Parathyroid adenoma (tissue), 2 donors: Measurements from ENCODE around the gene PRKG1.

Experiments
- H2AFZ ChIP-seq: fragments of 300-600 bp; sonication (generic); one replicate; pipeline ENCODE4 v1.7.0; 2017; ENCODE audit warnings: antibody characterized with exemption, mild to moderate bottlenecking
- H3K27ac ChIP-seq: fragments of 300-600 bp; sonication (generic); one replicate; pipeline ENCODE4 v1.7.0; 2017
- H3K27me3 ChIP-seq: fragments of 300-600 bp; sonication (generic); one replicate; pipeline ENCODE4 v1.7.0; 2017; ENCODE audit warnings: low read length; ENCODE audit not compliant: control insufficient read depth, insufficient read depth
- H3K36me3 ChIP-seq: fragments of 300-600 bp; sonication (generic); one replicate; pipeline ENCODE4 v1.7.0; 2017; ENCODE audit warnings: low read length; ENCODE audit not compliant: control insufficient read depth, insufficient read depth
- H3K4me1 ChIP-seq: fragments of 300-600 bp; sonication (generic); one replicate; pipeline ENCODE4 v1.7.0; 2017; ENCODE audit warnings: control low read depth
- H3K4me2 ChIP-seq: fragments of 300-600 bp; sonication (generic); one replicate; pipeline ENCODE4 v1.7.0; 2017; ENCODE audit warnings: low read length
- H3K4me3 ChIP-seq: fragments of 300-600 bp; sonication (generic); one replicate; pipeline ENCODE4 v1.7.0; 2017; ENCODE audit warnings: low read depth, low read length
- H3K79me2 ChIP-seq: fragments of 300-600 bp; sonication (generic); one replicate; pipeline ENCODE4 v1.7.0; 2017; ENCODE audit warnings: control low read depth
- H3K9ac ChIP-seq: fragments of 300-600 bp; sonication (generic); one replicate; pipeline ENCODE4 v1.7.0; 2017; ENCODE audit warnings: mild to moderate bottlenecking
- H3K9me3 ChIP-seq: fragments of 300-600 bp; sonication (generic); one replicate; pipeline ENCODE4 v1.7.0; 2017; ENCODE audit warnings: low read length; ENCODE audit not compliant: control insufficient read depth
- TF ChIP-seq, protein P1 (sequence below): fragments of 300-600 bp; sonication (generic); IDR thresholded peaks from one replicate; pipeline ENCODE4 v1.7.0; 2017; ENCODE audit warnings: antibody characterized with exemption, mild to moderate bottlenecking
- donor health status: primary hyperparathyroidism.

PRKG1 gene

DNA sequence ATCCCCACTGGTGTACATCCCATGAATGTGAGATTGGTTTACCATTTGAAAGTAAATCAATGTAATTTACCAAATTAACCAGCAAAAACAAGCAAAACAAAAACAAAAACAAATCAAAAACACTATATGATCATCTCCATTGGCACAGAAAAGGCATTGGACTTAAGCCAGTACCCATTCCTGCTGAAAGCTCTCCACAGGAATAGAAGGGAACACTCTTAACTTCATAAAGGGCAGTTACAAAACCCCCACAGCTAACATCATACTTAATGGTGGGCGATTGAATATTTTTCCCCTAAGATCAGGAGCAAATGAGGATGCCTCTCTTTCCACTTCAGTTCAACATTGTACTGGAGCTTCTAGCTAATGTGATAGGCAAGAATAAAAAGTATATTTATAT lies 34.1 kb downstream of the PRKG1 start:
- no peak overlapping the region for H3K4me3 ChIP-seq
- no peaks in the 10 kb centered on the region for H3K9me3 ChIP-seq
- H3K27me3 ChIP-seq: no peaks in the 10 kb centered on the region
- no peak overlapping the region for H3K27ac ChIP-seq
- no peak overlapping the region for H3K4me2 ChIP-seq
- H3K79me2 ChIP-seq: peaks cover 7% of the 10 kb centered on the region
- TF ChIP-seq, protein P1, sequence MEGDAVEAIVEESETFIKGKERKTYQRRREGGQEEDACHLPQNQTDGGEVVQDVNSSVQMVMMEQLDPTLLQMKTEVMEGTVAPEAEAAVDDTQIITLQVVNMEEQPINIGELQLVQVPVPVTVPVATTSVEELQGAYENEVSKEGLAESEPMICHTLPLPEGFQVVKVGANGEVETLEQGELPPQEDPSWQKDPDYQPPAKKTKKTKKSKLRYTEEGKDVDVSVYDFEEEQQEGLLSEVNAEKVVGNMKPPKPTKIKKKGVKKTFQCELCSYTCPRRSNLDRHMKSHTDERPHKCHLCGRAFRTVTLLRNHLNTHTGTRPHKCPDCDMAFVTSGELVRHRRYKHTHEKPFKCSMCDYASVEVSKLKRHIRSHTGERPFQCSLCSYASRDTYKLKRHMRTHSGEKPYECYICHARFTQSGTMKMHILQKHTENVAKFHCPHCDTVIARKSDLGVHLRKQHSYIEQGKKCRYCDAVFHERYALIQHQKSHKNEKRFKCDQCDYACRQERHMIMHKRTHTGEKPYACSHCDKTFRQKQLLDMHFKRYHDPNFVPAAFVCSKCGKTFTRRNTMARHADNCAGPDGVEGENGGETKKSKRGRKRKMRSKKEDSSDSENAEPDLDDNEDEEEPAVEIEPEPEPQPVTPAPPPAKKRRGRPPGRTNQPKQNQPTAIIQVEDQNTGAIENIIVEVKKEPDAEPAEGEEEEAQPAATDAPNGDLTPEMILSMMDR: no peak
- no peaks in the 10 kb centered on the region for H3K4me1 ChIP-seq
- H3K36me3 ChIP-seq: no peaks in the 10 kb centered on the region
- H2AFZ ChIP-seq: no peak overlapping the region
- no peak overlapping the region for H3K9ac ChIP-seq

DNA sequence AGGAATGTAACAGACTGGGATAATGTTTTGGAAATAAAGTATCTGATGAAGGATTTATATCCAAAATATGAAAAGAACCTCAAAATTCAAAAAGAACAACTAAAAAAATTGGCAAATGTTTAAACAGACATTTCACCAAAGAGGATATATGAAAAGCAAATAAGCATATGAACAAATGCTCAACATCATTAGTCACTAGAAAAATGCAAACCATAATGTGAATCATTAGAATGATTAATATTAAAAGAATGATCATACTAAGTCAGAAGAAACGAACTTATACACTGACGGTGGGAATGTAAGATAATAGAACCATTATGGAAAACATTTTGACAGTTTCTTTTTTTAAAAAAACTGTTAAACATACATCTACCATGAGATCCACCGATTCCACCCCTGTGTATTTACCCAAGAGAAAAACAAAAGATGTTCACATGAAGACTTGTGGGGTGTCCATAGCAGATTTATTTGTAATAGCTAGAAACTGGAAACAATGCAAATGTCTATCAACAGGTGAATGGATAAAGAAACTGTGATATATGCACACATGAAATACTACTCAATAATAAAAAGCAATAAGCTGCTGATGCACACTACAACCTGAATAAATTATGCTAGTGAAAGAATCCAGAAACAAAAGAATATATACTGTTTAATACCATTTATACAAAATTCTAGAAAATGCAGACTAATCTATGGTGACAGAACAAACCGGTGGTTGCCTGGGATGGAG lies 35.7 kb downstream of the PRKG1 start:
- H3K4me1 ChIP-seq: no peaks in the 10 kb centered on the region
- no peaks in the 10 kb centered on the region for H3K27me3 ChIP-seq
- no peak overlapping the region for H2AFZ ChIP-seq
- TF ChIP-seq, protein P1: no peak
- peaks cover 3% of the 10 kb centered on the region for H3K79me2 ChIP-seq
- H3K36me3 ChIP-seq: no peaks in the 10 kb centered on the region
- H3K9me3 ChIP-seq: no peaks in the 10 kb centered on the region
- H3K4me2 ChIP-seq: no peak overlapping the region
- no peak overlapping the region for H3K27ac ChIP-seq
- no peak overlapping the region for H3K4me3 ChIP-seq
- H3K9ac ChIP-seq: no peak overlapping the region

DNA sequence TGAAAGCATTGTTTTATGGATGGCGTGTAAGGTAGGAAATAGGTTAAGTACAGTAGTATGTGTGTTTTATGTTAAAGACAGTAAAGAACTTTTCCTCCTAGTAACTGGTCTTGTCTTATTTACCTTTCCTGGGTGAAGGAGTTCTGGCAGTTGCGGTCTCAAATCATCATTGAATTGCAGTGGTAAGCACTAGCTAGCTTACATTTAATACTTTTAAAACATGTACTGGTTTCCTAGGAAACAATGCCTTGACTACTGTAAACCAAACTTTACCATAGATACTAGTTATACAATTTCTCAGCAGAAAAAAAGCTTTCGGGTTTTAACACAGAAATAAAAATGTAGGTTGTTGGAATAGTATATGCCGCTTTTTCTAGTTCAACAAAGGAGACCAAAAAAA lies 37.7 kb downstream of the PRKG1 start:
- Histone ChIP-seq H3K79me2 (peaks cover 7% of the 10 kb centered on the region), H3K9me3 (no peaks in the 10 kb centered on the region), H3K27ac (no peak overlapping the region), H3K4me3 (no peak overlapping the region), H3K4me1 (no peaks in the 10 kb centered on the region), H3K4me2 (no peak overlapping the region), H3K9ac (no peak overlapping the region), H3K36me3 (no peaks in the 10 kb centered on the region), H2AFZ (no peak overlapping the region), H3K27me3 (no peaks in the 10 kb centered on the region)
- TF ChIP-seq, protein P1: no peak

DNA sequence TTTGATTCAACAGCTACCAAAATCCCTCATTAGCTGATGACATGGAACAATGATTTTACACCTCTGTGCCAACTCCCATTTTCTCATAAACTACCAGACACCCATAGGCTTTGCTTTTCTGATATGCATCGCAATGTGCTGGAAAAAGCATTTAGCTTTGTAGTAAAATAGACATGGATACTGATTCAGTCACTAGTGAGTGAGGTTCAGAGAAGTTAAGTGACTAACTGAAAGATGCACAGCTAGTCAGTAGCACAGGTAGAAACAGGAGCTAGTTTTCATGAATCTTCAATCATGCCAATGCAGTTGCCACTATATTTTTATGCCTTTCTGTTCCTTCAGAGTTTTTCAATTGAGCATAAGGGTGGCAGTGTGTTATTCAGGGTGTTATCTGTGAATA lies 38.7 kb downstream of the PRKG1 start:
- Histone ChIP-seq H3K27me3 (no peaks in the 10 kb centered on the region), H2AFZ (no peak overlapping the region), H3K4me3 (no peak overlapping the region), H3K9me3 (no peaks in the 10 kb centered on the region), H3K36me3 (no peaks in the 10 kb centered on the region), H3K9ac (no peak overlapping the region), H3K4me2 (no peak overlapping the region), H3K27ac (no peak overlapping the region), H3K79me2 (peaks cover 7% of the 10 kb centered on the region), H3K4me1 (no peaks in the 10 kb centered on the region)
- TF ChIP-seq, protein P1: no peak

DNA sequence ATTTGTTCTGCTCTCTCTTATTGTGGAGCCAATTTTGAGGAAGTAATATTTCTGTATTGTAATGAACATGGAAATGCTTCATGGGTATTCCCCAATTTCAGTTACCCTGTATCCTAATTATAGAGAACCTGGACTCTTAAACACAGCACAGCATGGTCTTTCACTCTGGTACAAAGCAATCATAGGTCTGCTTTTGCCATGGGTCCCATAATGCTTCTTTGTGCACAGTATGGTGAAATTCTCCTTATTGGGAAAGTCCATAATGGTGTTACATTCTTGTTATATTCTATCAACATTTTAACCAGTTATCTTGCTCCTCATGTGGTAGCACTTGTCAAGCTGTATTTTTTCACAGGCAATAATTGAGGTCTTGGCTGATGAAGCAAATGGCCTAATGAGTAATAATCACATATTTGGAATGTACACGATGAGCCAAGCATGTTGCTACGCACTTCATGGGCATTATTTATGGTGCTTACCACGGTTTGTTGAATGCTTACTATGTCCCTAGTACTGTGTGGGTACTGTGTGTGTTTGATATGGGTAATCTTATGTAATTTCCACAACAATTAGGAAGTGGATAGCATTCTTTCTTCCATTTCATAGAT lies 42.9 kb downstream of the PRKG1 start:
- no peak overlapping the region for H3K9ac ChIP-seq
- H3K4me3 ChIP-seq: no peak overlapping the region
- H2AFZ ChIP-seq: no peak overlapping the region
- H3K79me2 ChIP-seq: peaks cover 4% of the 10 kb centered on the region
- no peak overlapping the region for H3K27ac ChIP-seq
- H3K9me3 ChIP-seq: no peaks in the 10 kb centered on the region
- no peaks in the 10 kb centered on the region for H3K4me1 ChIP-seq
- no peak overlapping the region for H3K4me2 ChIP-seq
- TF ChIP-seq, protein P1: no peak
- H3K36me3 ChIP-seq: no peaks in the 10 kb centered on the region
- H3K27me3 ChIP-seq: no peaks in the 10 kb centered on the region
